Smooth muscle cell (in vitro differentiated cells): ENCODE measurements around the gene NTF4. TPM values are rescaled to one million over a fixed set of nuclear protein-coding genes. Genes with fewer than 3 reads are reported as not detected.
A peak's percentile ranks its signal among the peaks of the same experiment; 100 is the strongest.
"Not testable (repeated sequence)": the region's sequence is repeated elsewhere in the genome, so short reads cannot be mapped to it uniquely, and the experiment has no call there.

ENCODE experiments used
- DNase-seq: peaks from one replicate; lab custom pipeline; 2025; ENCODE audit not compliant: unreplicated experiment; lab: John Stamatoyannopoulos, UW
- H2AFZ ChIP-seq: fragments of 200-600 bp; sonication (generic); 2 replicates; pipeline ENCODE4 v1.6.0; 2016; ENCODE audit warnings: antibody characterized with exemption, low read depth, mild to moderate bottlenecking
- H3F3A ChIP-seq: fragments of 200-600 bp; sonication (generic); 2 replicates; pipeline ENCODE4 v1.6.0; 2017; ENCODE audit warnings: antibody characterized with exemption, low read depth
- H3K27ac ChIP-seq: fragments of 200-600 bp; sonication (generic); 2 replicates; pipeline ENCODE4 v1.5.1; 2016; ENCODE audit warnings: low read depth, mild to moderate bottlenecking
- H3K27me3 ChIP-seq: fragments of 200-600 bp; sonication (generic); 2 replicates; pipeline ENCODE4 v1.6.1; 2016; ENCODE audit warnings: low read depth, mild to moderate bottlenecking
- H3K36me3 ChIP-seq: fragments of 200-600 bp; sonication (generic); 2 replicates; pipeline ENCODE4 v1.5.1; 2016; ENCODE audit warnings: low read depth
- H3K4me1 ChIP-seq: fragments of 200-600 bp; sonication (generic); 2 replicates; pipeline ENCODE4 v1.5.1; 2016; ENCODE audit warnings: low read depth
- H3K4me2 ChIP-seq: fragments of 200-600 bp; sonication (generic); 2 replicates; pipeline ENCODE4 v1.6.0; 2016; ENCODE audit warnings: mild to moderate bottlenecking
- H3K4me3 ChIP-seq: fragments of 200-600 bp; sonication (generic); 2 replicates; pipeline ENCODE4 v1.5.1; 2016; ENCODE audit warnings: mild to moderate bottlenecking
- H3K79me2 ChIP-seq: fragments of 200-600 bp; sonication (generic); 2 replicates; pipeline ENCODE4 v1.6.0; 2016; ENCODE audit warnings: low read depth, mild to moderate bottlenecking
- H3K9ac ChIP-seq: fragments of 200-600 bp; sonication (generic); 2 replicates; pipeline ENCODE4 v1.6.0; 2016; ENCODE audit warnings: low read depth
- H3K9me3 ChIP-seq: fragments of 200-600 bp; sonication (generic); replicated peaks from 2 replicates; pipeline ENCODE4 v1.5.1; 2016; ENCODE audit warnings: low read depth
- H4K20me1 ChIP-seq: fragments of 200-600 bp; sonication (generic); 2 replicates; pipeline ENCODE4 v1.6.0; 2016; ENCODE audit warnings: low read depth
- CTCF ChIP-seq: fragments of 200-600 bp; sonication (generic); IDR thresholded peaks from 2 replicates; pipeline ENCODE4 v1.5.1; 2017; ENCODE audit warnings: borderline replicate concordance, mild to moderate bottlenecking, antibody characterized with exemption; ENCODE audit not compliant: insufficient read depth, poor library complexity, severe bottlenecking
- WGBS: methylation state at CpG from one replicate; pipeline ENCODE4 v1.1.7; 2016; ENCODE audit warnings: low lambda C conversion rate; 5-methylcytosine and 5-hydroxymethylcytosine counted together
- polyA plus RNA-seq: library from polyadenylated mRNA; unstranded; fragments of >200 nt; fragmentation: Nextera tagmentation; extraction: Ambion mirVana; gene quantifications from 2 replicates; pipeline ENCODE4 v1.2.1, GENCODE V29; 2016
- total RNA-seq: library from RNA; depleted of rRNA; stranded (reverse); fragments of >200 nt; gene quantifications from 2 replicates; pipeline ENCODE4 v1.2.3, GENCODE V29; 2014

NTF4 gene
- total and polyA plus RNA-seq, 2 experiments from 2014 or later = 1.4 to 1.8 TPM

- Histone ChIP-seq H3K27ac (no peak overlapping the region), H2AFZ (no peak overlapping the region), H3K36me3 (no peaks in the 10 kb centered on the region), H3K79me2 (no peaks in the 10 kb centered on the region), H3K4me2 (no peak overlapping the region), H4K20me1 (peaks cover 15% of the 10 kb centered on the region), H3K27me3 (no peaks in the 10 kb centered on the region), H3K9me3 (no peaks in the 10 kb centered on the region), H3F3A (no peaks in the 10 kb centered on the region), H3K4me3 (no peak overlapping the region), H3K4me1 (peaks cover 19% of the 10 kb centered on the region), H3K9ac (no peak overlapping the region)
- 93% methylated on average over 2 of the region's 2 CpGs for WGBS
- TF ChIP-seq CTCF = no peak
- DNase-seq = no peak
These were observed 3.6 kb downstream of the NTF4 start for GRCh38 chr19:49061000-49061399.

GRCh38 chr19:49059053-49059452 lies 5.6 kb downstream of the NTF4 start:
- 83% methylated on average over 9 of the region's 9 CpGs for WGBS
- no peak for TF ChIP-seq CTCF
- Histone ChIP-seq H3K27ac (no peak overlapping the region), H3K4me3 (no peak overlapping the region), H3K9ac (no peak overlapping the region), H4K20me1 (peaks cover 15% of the 10 kb centered on the region), H3K9me3 (no peaks in the 10 kb centered on the region), H3K79me2 (no peaks in the 10 kb centered on the region), H3K36me3 (no peaks in the 10 kb centered on the region), H2AFZ (no peak overlapping the region), H3F3A (no peaks in the 10 kb centered on the region), H3K4me1 (peaks cover 4% of the 10 kb centered on the region), H3K4me2 (no peak overlapping the region), H3K27me3 (no peaks in the 10 kb centered on the region)
- DNase-seq = no peak

GRCh38 chr19:49058562-49058961 lies 6.1 kb downstream of the NTF4 start:
- 84% methylated on average over 10 of the region's 10 CpGs for WGBS
- Histone ChIP-seq H3K36me3 (no peaks in the 10 kb centered on the region), H2AFZ (no peak overlapping the region), H3K4me3 (no peak overlapping the region), H3K9ac (no peak overlapping the region), H3K4me2 (no peak overlapping the region), H3K4me1 (peaks cover 3% of the 10 kb centered on the region), H3K79me2 (no peaks in the 10 kb centered on the region), H3K27me3 (no peaks in the 10 kb centered on the region), H3F3A (no peaks in the 10 kb centered on the region), H4K20me1 (peaks cover 15% of the 10 kb centered on the region), H3K27ac (no peak overlapping the region), H3K9me3 (no peaks in the 10 kb centered on the region)
- TF ChIP-seq CTCF = no peak
- no peak for DNase-seq

GRCh38 chr19:49057636-49058234 lies 6.9 kb downstream of the NTF4 start, which contains the start of gene CGB7:
TSS of gene CGB7 (minus strand) at chr19:49057749. CDS start at chr19:49055375, 2,374 bp downstream.
- no peaks in the 10 kb centered on the region for H3K9me3 ChIP-seq
- H2AFZ ChIP-seq = peak within 1 kb of the TSS; percentile 58
- H3K4me2 ChIP-seq = peak within 1 kb of the TSS; percentile 91
- peaks cover 3% of the 10 kb centered on the region for H3K4me1 ChIP-seq
- H4K20me1 ChIP-seq = peaks cover 15% of the 10 kb centered on the region
- H3F3A ChIP-seq = no peaks in the 10 kb centered on the region
- H3K27me3 ChIP-seq = no peaks in the 10 kb centered on the region
- no peak within 1 kb of the TSS for H3K27ac ChIP-seq
- 16% methylated on average over 38 of the region's 38 CpGs for WGBS
- DNase-seq = peak; percentile 19
- no peaks in the 10 kb centered on the region for H3K79me2 ChIP-seq
- TF ChIP-seq CTCF = no peak
- H3K4me3 ChIP-seq = peak within 1 kb of the TSS; percentile 53
- H3K9ac ChIP-seq = no peak within 1 kb of the TSS
- H3K36me3 ChIP-seq = no peaks in the 10 kb centered on the region

- not testable (repeated sequence) for H3K9me3 ChIP-seq, DNase-seq, H3K9ac ChIP-seq, H3K36me3 ChIP-seq, H3K79me2 ChIP-seq, H3K4me1 ChIP-seq, H3F3A ChIP-seq, H3K27ac ChIP-seq, H3K27me3 ChIP-seq
- 39% methylated on average over 19 of the region's 34 CpGs for WGBS
- Histone ChIP-seq H4K20me1 (peaks cover 15% of the 10 kb centered on the region), H2AFZ (peak overlapping the region; percentile 58), H3K4me3 (peak overlapping the region; percentile 53), H3K4me2 (peak overlapping the region; percentile 91)
These were observed 7.6 kb downstream of the NTF4 start for GRCh38 chr19:49056902-49057596.
